GM21576 (cell line): Measurements from ENCODE around the gene ADGRV1.
"Not testable (repeated sequence)": the region's sequence is repeated elsewhere in the genome, so short reads cannot be mapped to it uniquely, and the experiment has no call there.

Source experiments
- ATAC-seq: cut with Tn5 transposase; IDR thresholded peaks from one replicate; pipeline ENCODE4 v1.9.1; 2021; ENCODE audit warnings: mild to moderate bottlenecking, moderate library complexity; ENCODE audit not compliant: unreplicated experiment

The ADGRV1 gene

GRCh38 chr5:90894866-90895420 is 336.3 kb downstream of the ADGRV1 start:
- no peak for ATAC-seq

- no peak for ATAC-seq
Measured at GRCh38 chr5:90897618-90898017, 339.0 kb downstream of the ADGRV1 start.

- ATAC-seq, result no peak
Measured at GRCh38 chr5:90898326-90899013, 339.9 kb downstream of the ADGRV1 start.

- ATAC-seq, result no peak
Measured at GRCh38 chr5:90899014-90899604, 340.5 kb downstream of the ADGRV1 start.

GRCh38 chr5:90901261-90901660 is 342.7 kb downstream of the ADGRV1 start:
- no peak for ATAC-seq

GRCh38 chr5:90902170-90902569 is 343.6 kb downstream of the ADGRV1 start:
- ATAC-seq, result no peak

GRCh38 chr5:90902651-90903386 is 344.2 kb downstream of the ADGRV1 start:
- ATAC-seq, result no peak

GRCh38 chr5:90909101-90909503 is 350.5 kb downstream of the ADGRV1 start:
- no peak for ATAC-seq

- no peak for ATAC-seq
Measured at GRCh38 chr5:90909940-90910339, 351.3 kb downstream of the ADGRV1 start.

- no peak for ATAC-seq
Measured at GRCh38 chr5:90911169-90911568, 352.6 kb downstream of the ADGRV1 start.

- ATAC-seq, result no peak
Measured at GRCh38 chr5:90912476-90912875, 353.9 kb downstream of the ADGRV1 start.

- ATAC-seq, result no peak
Measured at GRCh38 chr5:90915393-90915792, 356.8 kb downstream of the ADGRV1 start.

- no peak for ATAC-seq
Measured at GRCh38 chr5:90916947-90917800, 358.6 kb downstream of the ADGRV1 start.

- no peak for ATAC-seq
Measured at GRCh38 chr5:90917928-90918668, 359.5 kb downstream of the ADGRV1 start.

GRCh38 chr5:90921418-90921973 is 362.9 kb downstream of the ADGRV1 start:
- ATAC-seq, result no peak

- ATAC-seq, result not testable (repeated sequence)
Measured at GRCh38 chr5:90924222-90924621, 365.6 kb downstream of the ADGRV1 start.

GRCh38 chr5:90929013-90929839 is 370.6 kb downstream of the ADGRV1 start:
- not testable (repeated sequence) for ATAC-seq

- no peak for ATAC-seq
Measured at GRCh38 chr5:90930062-90930461, 371.5 kb downstream of the ADGRV1 start.
